GM23338 (cell line): ENCODE measurements around the gene ARHGEF10L. TPM values are rescaled to one million over a fixed set of nuclear protein-coding genes. Genes with fewer than 3 reads are reported as not detected.

Experiments used
- CTCF ChIP-seq, 2 experiments: fragments of 200-600 bp in 1 of 2; sonication (generic) in 1 of 2; conservative IDR thresholded peaks; 2 replicates each; pipeline versions ENCODE4 v1.5.1 to v1.6.1; 2016 to 2017; ENCODE audit warnings: antibody characterized with exemption in 2 of 2, low read depth in 2 of 2, mild to moderate bottlenecking in 2 of 2, moderate library complexity in 1 of 2
- ETS1 ChIP-seq: IDR thresholded peaks from 2 replicates; pipeline ENCODE4 v1.6.1; 2016; ENCODE audit warnings: antibody characterized with exemption
- NANOG ChIP-seq: IDR thresholded peaks from 2 replicates; pipeline ENCODE4 v1.6.1; 2016; ENCODE audit warnings: antibody characterized with exemption, borderline replicate concordance
- REST ChIP-seq: IDR thresholded peaks from one replicate; pipeline ENCODE4 v1.6.1; 2018; ENCODE audit warnings: antibody characterized with exemption; ENCODE audit not compliant: unreplicated experiment
- ZNF114 ChIP-seq: fragments of 250-450 bp; sonication (Bioruptor Pico); IDR thresholded peaks from 2 replicates; pipeline ENCODE4 v1.5.0; 2020; ENCODE audit warnings: mild to moderate bottlenecking, moderate library complexity
- ZNF462 ChIP-seq: fragments of 250-450 bp; sonication (Bioruptor Pico); IDR thresholded peaks from 2 replicates; pipeline ENCODE4 v1.5.0; 2020; ENCODE audit warnings: mild to moderate bottlenecking, moderate library complexity
- polyA plus RNA-seq: library from polyadenylated mRNA; unstranded; fragments of >200 nt; fragmentation: Nextera tagmentation; extraction: Ambion mirVana; gene quantifications from 2 replicates; pipeline ENCODE4 v1.2.1, GENCODE V29; 2016
- total RNA-seq: library from RNA; depleted of rRNA; stranded (reverse); fragments of >200 nt; shearing (Covaris generic); gene quantifications from 2 replicates; pipeline ENCODE4 v1.2.3, GENCODE V29; 2014

Gene ARHGEF10L
- total and polyA plus RNA-seq, 2 experiments from 2014 or later: 12.1 to 46.8 TPM

GRCh38 chr1:17665054-17665453 lies 125.6 kb downstream of the ARHGEF10L start (continued):
- TF ChIP-seq ZNF462: no peak
- no peak for TF ChIP-seq NANOG
- no peak for TF ChIP-seq ETS1
- TF ChIP-seq REST: no peak
- no peak for TF ChIP-seq ZNF114
- TF ChIP-seq CTCF (conservative IDR thresholded peaks at IDR 0.05; ENCODE audit: low read depth in 2 of 2): no peak
